ENCODE measurements around the gene ZBTB8OS. TPM values are rescaled to one million over a fixed set of nuclear protein-coding genes. Genes with fewer than 3 reads are reported as not detected.

ZBTB8OS gene
- total RNA-seq, 2 experiments from 2014 or later, result 57.7 to 61.7 TPM

- Mint-ChIP-seq H3K27me3 (no peaks in the 10 kb centered on the region), H3K36me3 (peaks cover 2% of the 10 kb centered on the region), H3K4me3 (no peak overlapping the region), H3K4me1 (peaks cover 5% of the 10 kb centered on the region), H3K27ac (no peak overlapping the region), H3K9me3 (no peaks in the 10 kb centered on the region)
- DNase-seq, result no peak
- no peak for ATAC-seq (ENCODE audit: low read depth)
- POLR2A ChIA-PET, result interaction anchor here (0.6 to 1.6 kb wide), 2 partner anchors 9 to 37 kb away, joined by 3 to 4 read pairs; partner anchors contain the start of genes RBBP4 and ZBTB8OS
Measured at GRCh38 chr1:32613472-32613871, 36.9 kb downstream of the ZBTB8OS start.

DNA sequence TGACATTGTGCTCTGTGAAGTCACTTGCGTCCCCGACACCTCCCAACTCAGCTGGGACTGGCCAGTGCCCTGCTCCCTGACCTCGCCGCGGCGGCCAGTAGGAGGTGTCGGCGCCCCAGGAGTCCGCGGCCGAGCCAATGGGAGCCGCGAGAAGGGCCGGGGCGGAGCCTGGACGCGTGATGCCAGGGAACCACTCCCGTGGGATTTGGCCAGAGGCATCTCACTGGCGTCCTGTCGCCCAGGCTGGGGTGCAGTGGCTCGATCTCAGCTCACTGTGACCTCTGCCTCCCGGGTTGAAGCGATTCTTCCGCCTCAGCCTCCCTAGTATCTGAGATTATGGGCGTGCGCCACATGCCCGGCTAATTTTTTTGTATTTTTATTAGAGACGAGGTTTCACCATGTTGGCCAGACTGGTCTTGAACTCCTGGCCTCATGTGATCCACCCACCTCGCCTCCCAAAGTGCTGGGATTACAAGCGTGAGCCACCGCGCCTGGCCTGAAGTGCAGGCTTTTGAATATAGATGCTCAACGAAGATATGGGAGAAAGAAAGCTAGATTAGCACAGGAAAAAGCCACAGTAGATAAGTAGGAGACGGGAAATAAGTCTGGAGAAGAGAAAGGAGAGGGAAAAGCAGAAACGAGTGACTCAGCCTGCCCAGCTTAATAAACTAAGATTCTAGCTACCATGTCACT, 38.0 kb downstream of the ZBTB8OS start:
- ATAC-seq (ENCODE audit: low read depth) (peak; percentile 90), DNase-seq (peak; percentile 68)
- Mint-ChIP-seq H3K27ac (no peak overlapping the region), H3K4me3 (peak overlapping the region; percentile 80), H3K36me3 (no peaks in the 10 kb centered on the region), H3K9me3 (no peaks in the 10 kb centered on the region), H3K4me1 (peaks cover 5% of the 10 kb centered on the region), H3K27me3 (no peaks in the 10 kb centered on the region)
- POLR2A ChIA-PET, result interaction anchor here (0.6 to 1.6 kb wide), 3 partner anchors 23 to 38 kb away, joined by 4 to 6 read pairs (median 4); partner anchors contain the start of genes RBBP4 and ZBTB8OS

DNA sequence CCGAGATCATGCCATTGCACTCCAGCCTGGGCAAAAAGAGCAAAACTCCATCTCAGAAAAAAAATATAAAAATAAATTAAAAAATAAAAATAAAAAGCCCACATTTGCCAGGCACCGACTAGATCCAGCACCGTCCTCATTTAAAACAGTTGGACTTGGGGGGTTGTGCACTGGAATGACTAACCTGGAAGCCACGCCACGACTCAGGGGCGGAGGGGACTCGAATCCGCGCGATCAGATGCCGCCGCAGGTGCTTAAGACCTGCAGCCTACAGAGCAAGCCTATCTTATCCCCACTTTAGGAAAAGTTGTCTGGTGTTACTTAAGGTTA, 38.5 kb downstream of the ZBTB8OS start:
- H3K9me3 Mint-ChIP-seq, result no peaks in the 10 kb centered on the region
- POLR2A ChIA-PET, result interaction anchor here (0.5 to 1.6 kb wide), 3 partner anchors 24 to 258 kb away, joined by 4 to 6 read pairs (median 4); partner anchors contain the start of genes RBBP4 and ZBTB8OS
- H3K27ac Mint-ChIP-seq, result no peak overlapping the region
- H3K27me3 Mint-ChIP-seq, result no peaks in the 10 kb centered on the region
- H3K4me3 Mint-ChIP-seq, result peak overlapping the region; percentile 80
- no peaks in the 10 kb centered on the region for H3K36me3 Mint-ChIP-seq
- no peak for DNase-seq
- peaks cover 5% of the 10 kb centered on the region for H3K4me1 Mint-ChIP-seq
- ATAC-seq (ENCODE audit: low read depth), result no peak

GRCh38 chr1:32609180-32609579, 41.2 kb downstream of the ZBTB8OS start:
- H3K4me3 Mint-ChIP-seq, result no peak overlapping the region
- no peaks in the 10 kb centered on the region for H3K36me3 Mint-ChIP-seq
- POLR2A ChIA-PET, result no interaction called here
- no peak overlapping the region for H3K27ac Mint-ChIP-seq
- DNase-seq (no peak), ATAC-seq (ENCODE audit: low read depth) (no peak)
- no peaks in the 10 kb centered on the region for H3K9me3 Mint-ChIP-seq
- no peaks in the 10 kb centered on the region for H3K27me3 Mint-ChIP-seq
- H3K4me1 Mint-ChIP-seq, result peaks cover 5% of the 10 kb centered on the region

- Mint-ChIP-seq H3K27me3 (no peaks in the 10 kb centered on the region), H3K27ac (no peak overlapping the region), H3K36me3 (no peaks in the 10 kb centered on the region), H3K4me3 (no peak overlapping the region), H3K9me3 (no peaks in the 10 kb centered on the region), H3K4me1 (no peaks in the 10 kb centered on the region)
- POLR2A ChIA-PET, result no interaction called here
- no peak for ATAC-seq (ENCODE audit: low read depth)
- DNase-seq, result no peak
Measured at GRCh38 chr1:32606565-32607371, 43.6 kb downstream of the ZBTB8OS start.

DNA sequence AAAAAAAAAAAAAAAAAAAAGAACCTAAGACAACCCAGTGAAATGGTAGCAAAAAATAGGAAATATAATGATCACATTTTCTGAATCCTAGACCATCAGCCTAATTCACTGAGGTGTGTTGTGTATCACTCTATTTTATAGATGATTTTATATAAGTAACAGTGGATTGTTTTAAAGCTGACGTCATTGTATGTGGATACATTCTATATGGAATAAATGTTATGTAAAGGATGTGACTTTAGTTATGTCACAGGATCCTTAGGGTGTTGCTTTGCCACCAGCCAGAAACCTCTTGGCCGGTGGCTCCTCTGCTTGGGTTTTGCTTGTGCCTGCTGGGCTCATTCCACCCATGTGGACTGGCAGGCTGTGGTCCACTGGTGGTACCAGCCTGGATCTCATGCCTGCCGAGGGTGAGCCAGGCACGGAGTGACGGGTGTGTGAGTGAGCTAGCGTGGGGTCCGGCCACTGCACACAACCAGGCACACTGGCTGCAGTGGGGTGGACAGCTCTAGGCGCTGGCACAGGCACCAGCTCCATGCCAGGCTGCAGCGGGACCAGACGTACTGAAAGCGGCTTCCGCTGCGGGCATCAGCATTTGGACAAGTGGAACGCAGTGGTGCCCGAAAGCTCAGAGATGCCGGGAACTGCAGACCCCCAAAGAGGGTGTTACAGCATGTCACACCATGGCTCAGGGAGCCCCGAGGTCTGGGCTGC, 44.5 kb downstream of the ZBTB8OS start:
- no peak overlapping the region for H3K4me3 Mint-ChIP-seq

GRCh38 chr1:32600034-32600433, 50.3 kb downstream of the ZBTB8OS start:
- no peaks in the 10 kb centered on the region for H3K27me3 Mint-ChIP-seq
- no peak overlapping the region for H3K27ac Mint-ChIP-seq
- no peak overlapping the region for H3K4me3 Mint-ChIP-seq
- DNase-seq, result no peak
- POLR2A ChIA-PET, result no interaction called here
- H3K4me1 Mint-ChIP-seq, result no peaks in the 10 kb centered on the region
- no peaks in the 10 kb centered on the region for H3K9me3 Mint-ChIP-seq
- no peaks in the 10 kb centered on the region for H3K36me3 Mint-ChIP-seq
- ATAC-seq (ENCODE audit: low read depth), result no peak

More for the DNA sequence above, 44.5 kb downstream of the ZBTB8OS start:
- no peak overlapping the region for H3K27ac Mint-ChIP-seq
- DNase-seq (no peak), ATAC-seq (ENCODE audit: low read depth) (no peak)
- POLR2A ChIA-PET, result no interaction called here
- no peaks in the 10 kb centered on the region for H3K9me3 Mint-ChIP-seq
- no peaks in the 10 kb centered on the region for H3K27me3 Mint-ChIP-seq
- no peaks in the 10 kb centered on the region for H3K36me3 Mint-ChIP-seq
- H3K4me1 Mint-ChIP-seq, result no peaks in the 10 kb centered on the region

- H3K4me3 Mint-ChIP-seq, result no peak overlapping the region
- DNase-seq, result no peak
Measured at GRCh38 chr1:32592943-32593342, 57.4 kb downstream of the ZBTB8OS start.

DNA sequence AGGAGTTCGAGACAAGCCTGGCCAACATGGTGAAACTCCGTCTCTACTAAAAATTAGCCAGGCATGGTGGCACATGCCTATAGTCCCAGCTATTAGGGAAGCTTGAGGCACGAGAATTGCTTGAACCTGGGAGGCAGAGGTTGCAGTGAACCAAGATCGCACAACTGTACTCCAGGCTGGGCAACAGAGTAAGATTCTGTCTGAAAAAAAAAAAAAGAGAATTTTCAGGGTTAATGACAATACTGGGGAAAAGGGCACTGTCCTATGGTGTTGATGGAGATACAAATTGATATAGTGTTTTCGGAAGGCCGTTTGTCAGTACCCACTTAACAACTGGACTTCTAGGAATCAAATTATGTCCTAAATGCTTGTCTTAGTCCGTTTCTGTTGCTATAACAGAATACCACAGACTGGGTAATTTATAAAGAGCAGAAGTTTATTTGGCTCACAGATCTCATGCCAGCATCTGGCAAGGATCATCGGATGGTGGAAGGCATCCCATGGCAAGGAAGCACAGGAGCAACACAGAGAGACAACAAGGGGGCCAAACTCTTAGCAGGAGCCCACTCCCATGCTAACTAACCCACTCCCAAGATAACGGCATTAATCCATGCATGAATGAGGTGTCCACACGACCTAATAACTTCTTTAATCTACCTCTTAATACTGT, 69.9 kb downstream of the ZBTB8OS start:
- no peak overlapping the region for H3K27ac Mint-ChIP-seq
- POLR2A ChIA-PET, result no interaction called here
- peaks cover 2% of the 10 kb centered on the region for H3K27me3 Mint-ChIP-seq
- H3K4me3 Mint-ChIP-seq, result no peak overlapping the region
- ATAC-seq (ENCODE audit: low read depth) (peak; percentile 52), DNase-seq (no peak)
- H3K9me3 Mint-ChIP-seq, result no peaks in the 10 kb centered on the region
- no peaks in the 10 kb centered on the region for H3K36me3 Mint-ChIP-seq
- H3K4me1 Mint-ChIP-seq, result no peaks in the 10 kb centered on the region

More at GRCh38 chr1:32592943-32593342, 57.4 kb downstream of the ZBTB8OS start:
- H3K9me3 Mint-ChIP-seq, result no peaks in the 10 kb centered on the region
- H3K27me3 Mint-ChIP-seq, result peaks cover 5% of the 10 kb centered on the region
- H3K4me1 Mint-ChIP-seq, result no peaks in the 10 kb centered on the region
- ATAC-seq (ENCODE audit: low read depth), result no peak
- no peak overlapping the region for H3K27ac Mint-ChIP-seq
- POLR2A ChIA-PET, result no interaction called here
- no peaks in the 10 kb centered on the region for H3K36me3 Mint-ChIP-seq

Other genes starting within 250 kb of the ZBTB8OS start
- not detected for gene ZBTB8B, start 185.5 kb downstream of the ZBTB8OS start, total RNA-seq
- under 1 TPM in 1 of 2 experiments, not detected in 1; 0.06 TPM for gene ZBTB8A, start 111.1 kb downstream of the ZBTB8OS start, total RNA-seq
- gene RBBP4, start 658 bp upstream of the ZBTB8OS start, total RNA-seq, result 100 to 1,000 TPM; 273 to 280 TPM
- not detected for gene SYNC, start 52.2 kb upstream of the ZBTB8OS start, total RNA-seq
- 100 to 1,000 TPM; 180 to 181 TPM for gene YARS1, start 166.8 kb upstream of the ZBTB8OS start, total RNA-seq
- gene S100PBP, start 167.1 kb upstream of the ZBTB8OS start, total RNA-seq, result 10 to 100 TPM; 75.8 to 78.5 TPM
- not detected for gene FNDC5, start 220.4 kb upstream of the ZBTB8OS start, total RNA-seq
- gene HPCA, start 235.9 kb upstream of the ZBTB8OS start, total RNA-seq, result under 1 TPM in 1 of 2 experiments, not detected in 1; 0.40 TPM

Data from activated naive CD8-positive, alpha-beta T cell treated with anti-CD3 and anti-CD28 coated beads, Interleukin-2, amount 10 ng/mL, durations not matched to agents 7 days and 5 days (primary cell).